Activated CD4-positive, alpha-beta T cell treated with anti-CD3 and anti-CD28 coated beads for 24 hours (primary cell): ENCODE measurements around the gene EDIL3.
"Not testable (repeated sequence)": the region's sequence is repeated elsewhere in the genome, so short reads cannot be mapped to it uniquely, and the experiment has no call there.

Experiments used
- DNase-seq, 2 donors: peaks; one replicate each; pipeline ENCODE4 v3.0.0-alpha.2; 2020; ENCODE audit warnings: low read depth in 2 of 2

Gene EDIL3

GRCh38 chr5:84181093-84181492, 203.6 kb downstream of the EDIL3 start:
- DNase-seq, result no peak

GRCh38 chr5:84168841-84169240, 215.8 kb downstream of the EDIL3 start:
- DNase-seq, result no peak

GRCh38 chr5:84163671-84164070, 221.0 kb downstream of the EDIL3 start:
- no peak for DNase-seq

GRCh38 chr5:84162695-84163094, 222.0 kb downstream of the EDIL3 start:
- no peak for DNase-seq

- DNase-seq, result not testable (repeated sequence)
Measured at GRCh38 chr5:84160650-84161049, 224.0 kb downstream of the EDIL3 start.

- no peak for DNase-seq
Measured at GRCh38 chr5:84149094-84149493, 235.6 kb downstream of the EDIL3 start.

GRCh38 chr5:84148651-84149050, 236.0 kb downstream of the EDIL3 start:
- no peak for DNase-seq

GRCh38 chr5:84137541-84137940, 247.1 kb downstream of the EDIL3 start:
- no peak for DNase-seq

GRCh38 chr5:84131372-84131771, 253.3 kb downstream of the EDIL3 start:
- DNase-seq, result no peak

GRCh38 chr5:84130006-84130580, 254.6 kb downstream of the EDIL3 start:
- DNase-seq, result no peak

GRCh38 chr5:84125216-84125615, 259.5 kb downstream of the EDIL3 start:
- DNase-seq, result no peak

GRCh38 chr5:84119252-84119651, 265.4 kb downstream of the EDIL3 start:
- DNase-seq, result no peak

- DNase-seq, result no peak
Measured at GRCh38 chr5:84118551-84118950, 266.1 kb downstream of the EDIL3 start.

- DNase-seq, result no peak
Measured at GRCh38 chr5:84115727-84116126, 269.0 kb downstream of the EDIL3 start.

GRCh38 chr5:84113246-84114105, 271.2 kb downstream of the EDIL3 start:
- DNase-seq, result no peak

- no peak for DNase-seq
Measured at GRCh38 chr5:84092738-84093137, 291.9 kb downstream of the EDIL3 start.

- no peak for DNase-seq
Measured at GRCh38 chr5:84091127-84091799, 293.4 kb downstream of the EDIL3 start.

GRCh38 chr5:84088996-84089395, 295.7 kb downstream of the EDIL3 start:
- no peak for DNase-seq

- DNase-seq, result no peak
Measured at GRCh38 chr5:84086511-84086910, 298.2 kb downstream of the EDIL3 start.

- DNase-seq, result no peak
Measured at GRCh38 chr5:84085387-84086041, 299.2 kb downstream of the EDIL3 start.

- no peak for DNase-seq
Measured at GRCh38 chr5:84080908-84081307, 303.8 kb downstream of the EDIL3 start.

GRCh38 chr5:84072339-84072738, 312.3 kb downstream of the EDIL3 start:
- no peak for DNase-seq
